HG02610 (cell line): Measurements from ENCODE around the gene NAA10.

ENCODE experiments used
- ATAC-seq: cut with Tn5 transposase; IDR thresholded peaks from one replicate; pipeline ENCODE4 v1.9.1; 2021; ENCODE audit warnings: mild to moderate bottlenecking, moderate library complexity; ENCODE audit not compliant: unreplicated experiment

Gene NAA10

GRCh38 chrX:153911798-153912197 is 23.0 kb downstream of the NAA10 start:
- ATAC-seq, result no peak

- no peak for ATAC-seq
Measured at GRCh38 chrX:153910446-153910845, 24.4 kb downstream of the NAA10 start.

- ATAC-seq, result no peak
Measured at GRCh38 chrX:153909980-153910360, 24.9 kb downstream of the NAA10 start.

DNA sequence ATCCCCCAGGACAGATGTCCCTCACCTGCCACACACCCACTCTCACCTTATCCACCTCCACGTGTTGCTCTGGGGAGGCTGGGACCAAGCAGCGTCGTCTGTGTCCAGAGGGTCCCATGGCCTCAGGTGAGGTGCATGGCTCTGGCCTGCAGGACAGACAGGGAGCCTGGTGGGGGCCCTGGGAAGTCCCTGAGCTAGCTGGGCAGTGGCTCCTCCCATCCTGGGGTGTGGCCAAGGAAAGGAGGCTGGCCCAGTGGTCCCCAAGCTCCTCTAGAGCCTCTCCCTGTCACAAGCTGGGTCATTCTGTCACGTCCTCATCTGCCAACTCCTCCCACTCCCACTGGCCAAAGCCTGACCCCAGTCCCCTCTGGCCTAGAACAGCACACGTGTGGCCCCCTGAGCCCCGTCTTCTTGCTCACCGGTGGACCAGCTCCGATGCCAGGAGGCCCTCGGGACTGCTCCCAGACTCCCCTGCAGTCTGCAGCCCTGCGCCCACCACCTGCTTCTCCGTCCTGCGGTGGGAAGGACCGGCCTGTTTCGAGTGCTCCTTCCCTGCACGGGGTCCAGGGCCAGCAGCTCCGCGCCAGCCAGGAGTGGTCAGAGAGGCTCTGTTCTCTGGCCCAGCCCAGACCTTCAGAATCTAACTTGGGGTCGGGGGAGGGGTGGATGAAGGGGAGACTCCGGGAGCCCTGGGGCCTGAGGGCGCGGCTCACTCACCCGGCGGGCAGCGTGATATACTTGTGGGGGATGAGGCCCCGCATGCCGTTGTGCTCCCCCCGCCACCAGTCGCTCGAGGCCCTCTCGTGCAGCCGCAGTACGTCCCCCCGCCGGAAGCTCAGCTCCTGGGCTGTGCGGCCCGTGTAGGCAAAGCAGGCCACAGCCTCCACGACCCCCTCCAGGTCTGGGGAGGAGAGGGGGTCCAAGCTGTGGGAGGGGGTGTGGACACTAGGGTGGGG is 25.5 kb downstream of the NAA10 start:
- no peak for ATAC-seq

DNA sequence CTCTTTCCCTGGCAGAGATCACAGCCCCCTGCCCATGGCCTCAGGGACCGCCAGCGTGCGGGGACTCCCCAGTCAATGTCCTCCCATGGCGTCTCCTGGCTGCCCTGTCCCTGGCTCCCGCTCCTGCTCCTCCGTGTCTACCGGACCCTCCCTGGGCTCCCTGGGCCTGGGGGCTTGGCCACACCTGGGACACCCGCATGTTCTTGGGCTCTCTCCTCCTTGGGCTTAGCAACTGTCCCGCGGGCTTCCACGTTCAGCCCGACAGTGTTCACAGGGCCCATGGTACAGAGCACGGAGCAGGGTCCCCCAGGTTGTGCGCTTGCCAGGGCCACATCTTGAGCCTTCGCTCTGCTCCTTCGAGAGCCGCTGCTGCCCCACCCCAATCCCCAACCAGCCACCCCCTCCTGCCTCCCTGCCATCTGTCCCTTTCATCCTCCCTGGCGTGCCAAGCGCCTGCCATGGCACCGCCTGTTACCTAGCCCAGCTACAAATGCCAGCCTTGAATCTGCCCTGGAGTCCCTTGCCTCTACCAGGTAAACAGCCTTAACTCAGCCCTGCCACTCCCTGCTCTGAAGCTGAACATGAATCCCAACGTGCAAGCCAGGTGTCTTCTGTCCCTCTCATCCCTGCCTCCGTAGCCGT is 26.5 kb downstream of the NAA10 start:
- no peak for ATAC-seq

- ATAC-seq, result no peak
Measured at GRCh38 chrX:153907456-153907855, 27.4 kb downstream of the NAA10 start.

- ATAC-seq, result no peak
Measured at GRCh38 chrX:153906126-153906917, 28.5 kb downstream of the NAA10 start.

DNA sequence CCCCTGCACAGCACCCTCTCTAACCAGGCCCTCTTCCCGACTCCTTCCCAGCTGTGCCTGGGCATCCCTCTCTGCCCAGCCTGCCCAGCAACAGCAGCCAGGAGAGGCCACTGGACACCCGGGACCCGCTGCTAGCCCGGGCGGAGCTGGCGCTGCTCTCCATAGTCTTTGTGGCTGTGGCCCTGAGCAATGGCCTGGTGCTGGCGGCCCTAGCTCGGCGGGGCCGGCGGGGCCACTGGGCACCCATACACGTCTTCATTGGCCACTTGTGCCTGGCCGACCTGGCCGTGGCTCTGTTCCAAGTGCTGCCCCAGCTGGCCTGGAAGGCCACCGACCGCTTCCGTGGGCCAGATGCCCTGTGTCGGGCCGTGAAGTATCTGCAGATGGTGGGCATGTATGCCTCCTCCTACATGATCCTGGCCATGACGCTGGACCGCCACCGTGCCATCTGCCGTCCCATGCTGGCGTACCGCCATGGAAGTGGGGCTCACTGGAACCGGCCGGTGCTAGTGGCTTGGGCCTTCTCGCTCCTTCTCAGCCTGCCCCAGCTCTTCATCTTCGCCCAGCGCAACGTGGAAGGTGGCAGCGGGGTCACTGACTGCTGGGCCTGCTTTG is 29.2 kb downstream of the NAA10 start:
- no peak for ATAC-seq

DNA sequence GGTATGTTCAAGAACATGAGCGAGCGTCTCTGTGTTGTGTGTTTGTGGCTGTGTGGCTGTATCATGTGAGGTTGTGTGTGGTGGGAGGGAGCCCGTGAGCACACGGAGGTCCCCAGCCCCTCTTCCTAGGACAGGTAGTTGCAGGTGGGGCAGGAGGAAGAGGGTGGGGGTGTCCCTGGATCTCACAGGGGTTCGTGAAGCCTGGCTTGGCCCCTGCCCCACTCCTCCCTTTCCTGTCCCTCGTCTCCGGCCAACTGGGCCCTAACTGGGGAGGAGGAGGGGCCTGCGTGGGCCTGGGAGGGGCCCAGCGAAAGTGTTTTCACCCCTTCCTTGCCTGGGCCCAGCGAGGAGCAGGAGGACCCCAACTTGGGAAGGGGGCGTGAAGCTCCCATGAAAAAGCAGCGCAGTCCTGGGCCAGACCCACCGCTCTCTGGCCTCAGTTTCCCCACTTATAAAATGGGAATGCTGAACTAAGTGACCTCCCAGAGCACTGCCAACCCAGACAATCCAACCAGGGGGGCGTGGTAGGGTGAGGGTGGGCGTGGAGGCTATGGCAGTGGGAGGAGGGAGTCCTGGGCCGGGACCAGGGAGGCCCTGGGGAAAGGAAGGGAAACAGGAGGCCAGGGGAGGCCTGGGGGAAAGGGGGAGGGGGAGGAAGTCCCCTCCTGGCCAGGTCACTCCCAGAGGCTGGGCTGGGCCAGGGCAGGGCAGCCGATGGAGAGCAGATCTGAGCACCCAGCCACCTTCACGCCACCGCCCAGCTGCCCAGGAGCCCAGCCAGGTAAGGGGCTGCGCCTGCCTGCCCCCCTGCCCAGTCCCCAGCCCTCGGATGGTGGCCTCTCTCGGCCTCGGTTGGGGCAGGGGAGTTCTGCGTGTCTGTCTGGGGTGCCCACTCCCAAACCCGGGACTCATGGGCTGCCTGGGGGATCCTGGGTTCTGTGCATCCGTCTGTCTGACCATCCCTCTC is 30.6 kb downstream of the NAA10 start, which contains the start of gene AVPR2:
Gene AVPR2 (plus strand): TSS at position 683 of the 967 bp plus-strand sequence. CDS start 473 bp downstream, outside the sequence.
- no peak for ATAC-seq

DNA sequence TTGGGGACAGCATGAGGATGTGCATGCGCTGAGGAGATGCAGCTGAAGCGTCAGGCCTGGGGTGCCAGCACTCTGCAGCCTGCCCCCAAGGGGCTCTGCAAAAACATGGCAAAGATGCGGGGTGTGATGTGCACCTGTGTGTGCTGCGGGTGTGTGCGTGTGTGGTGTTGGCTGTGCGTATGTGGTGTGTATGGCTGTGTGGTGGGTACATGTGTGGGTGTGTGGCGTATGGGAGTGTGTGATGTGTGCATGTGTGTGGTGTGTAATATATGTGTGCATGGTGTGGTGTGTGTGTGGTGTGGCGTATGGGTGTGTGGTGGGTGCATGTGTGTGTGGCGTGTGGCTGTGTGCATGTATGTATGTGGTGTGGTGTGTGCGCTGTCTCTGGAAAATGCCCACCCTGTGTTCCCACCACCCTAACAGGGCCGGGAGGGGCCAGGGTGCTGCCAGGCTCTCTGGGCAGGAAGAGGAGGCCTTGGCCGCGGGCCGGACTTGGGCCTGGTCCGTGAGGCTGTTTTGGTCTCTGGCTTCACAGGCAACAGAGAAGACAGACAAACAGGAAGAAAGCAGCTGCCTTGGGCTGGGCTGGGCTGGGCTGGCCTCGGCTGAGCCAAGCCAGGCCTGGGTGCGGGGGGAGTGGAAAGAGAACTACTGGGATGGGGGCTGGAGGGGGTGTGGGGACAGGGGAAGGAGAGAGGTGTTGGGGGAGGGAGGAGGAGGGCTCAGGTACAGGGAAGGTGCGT is 31.4 kb downstream of the NAA10 start:
- ATAC-seq, result no peak

DNA sequence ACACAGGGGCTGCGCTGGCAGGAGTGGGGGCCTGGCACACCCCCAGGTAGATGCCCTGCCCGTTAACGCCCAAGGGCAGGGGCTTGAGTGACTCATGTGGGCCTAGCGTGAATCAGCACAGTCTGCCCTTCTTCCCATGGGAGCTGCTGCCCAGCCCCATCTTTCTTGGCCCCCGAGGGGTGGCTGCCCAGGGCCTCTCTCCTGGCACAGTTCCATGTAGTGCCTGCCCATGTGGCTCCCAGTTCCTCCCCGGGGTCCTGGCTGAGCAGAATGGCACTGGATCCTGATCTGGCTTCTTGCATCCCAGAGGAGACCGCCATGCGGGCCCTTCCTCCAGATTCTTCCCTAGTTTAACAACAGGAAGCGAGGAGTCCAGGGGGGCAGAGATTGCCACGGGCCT is 32.5 kb downstream of the NAA10 start:
- ATAC-seq, result no peak

GRCh38 chrX:153901753-153902140 is 33.1 kb downstream of the NAA10 start:
- no peak for ATAC-seq

- ATAC-seq, result peak; percentile 93
Measured at GRCh38 chrX:153900831-153901752, 33.7 kb downstream of the NAA10 start.

- ATAC-seq, result no peak
Measured at GRCh38 chrX:153897899-153898298, 36.9 kb downstream of the NAA10 start.

- ATAC-seq, result no peak
Measured at GRCh38 chrX:153889123-153889522, 45.7 kb downstream of the NAA10 start.

DNA sequence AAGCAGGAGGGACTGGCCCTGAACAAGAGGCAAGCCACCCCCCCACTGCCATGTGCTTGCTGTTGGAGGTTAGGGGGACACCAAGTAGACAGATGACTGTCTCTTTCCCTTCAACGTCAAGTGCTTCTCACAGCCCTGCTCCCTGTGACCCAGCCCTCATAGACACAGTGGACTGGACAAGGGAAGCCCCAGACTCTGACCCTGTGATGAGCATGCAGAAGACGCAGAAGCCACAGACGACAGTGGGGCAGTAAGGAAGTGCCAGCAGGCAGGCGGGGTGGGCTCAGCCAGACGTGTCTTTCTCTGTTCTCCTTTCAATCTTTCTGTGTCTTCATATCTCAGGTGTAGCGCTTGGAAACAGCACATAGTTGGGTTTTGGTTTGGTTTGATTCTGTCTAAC is 46.5 kb downstream of the NAA10 start:
- no peak for ATAC-seq

- no peak for ATAC-seq
Measured at GRCh38 chrX:153887385-153887784, 47.5 kb downstream of the NAA10 start.

GRCh38 chrX:153886915-153887314 is 47.9 kb downstream of the NAA10 start:
- ATAC-seq, result no peak
